Measurements from ENCODE around the gene STKLD1.

DNA sequence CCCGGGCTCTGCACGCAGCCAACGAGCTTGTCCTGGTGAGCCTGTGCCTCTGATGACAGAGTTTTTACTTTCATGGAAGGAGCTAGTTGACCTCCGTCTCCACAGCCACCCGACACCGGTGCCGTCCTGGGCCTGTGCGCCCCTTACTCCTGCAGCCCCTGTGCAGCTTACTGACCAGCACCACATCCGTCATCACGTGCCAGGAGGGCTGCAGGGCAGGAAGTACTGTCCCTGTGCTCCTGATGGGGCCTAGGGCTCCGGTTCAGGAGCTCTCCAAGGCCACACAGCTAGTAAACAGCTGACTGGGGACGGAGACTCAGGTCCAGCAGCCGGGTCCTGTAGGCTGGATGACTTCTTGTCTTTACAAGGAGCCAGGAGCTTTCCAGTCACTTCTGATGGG, 10.2 kb downstream of the STKLD1 start:
- TF ChIP-seq, protein P1, sequence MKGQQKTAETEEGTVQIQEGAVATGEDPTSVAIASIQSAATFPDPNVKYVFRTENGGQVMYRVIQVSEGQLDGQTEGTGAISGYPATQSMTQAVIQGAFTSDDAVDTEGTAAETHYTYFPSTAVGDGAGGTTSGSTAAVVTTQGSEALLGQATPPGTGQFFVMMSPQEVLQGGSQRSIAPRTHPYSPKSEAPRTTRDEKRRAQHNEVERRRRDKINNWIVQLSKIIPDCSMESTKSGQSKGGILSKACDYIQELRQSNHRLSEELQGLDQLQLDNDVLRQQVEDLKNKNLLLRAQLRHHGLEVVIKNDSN (IDR thresholded peaks at IDR 0.05), result no peak
- TF ChIP-seq, protein P2, sequence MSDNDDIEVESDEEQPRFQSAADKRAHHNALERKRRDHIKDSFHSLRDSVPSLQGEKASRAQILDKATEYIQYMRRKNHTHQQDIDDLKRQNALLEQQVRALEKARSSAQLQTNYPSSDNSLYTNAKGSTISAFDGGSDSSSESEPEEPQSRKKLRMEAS (IDR thresholded peaks at IDR 0.05), result no peak
- TF ChIP-seq NFIC (IDR thresholded peaks at IDR 0.05) (no peak), TAF1 (IDR thresholded peaks at IDR 0.05; ENCODE audit: low read depth) (no peak), EP300 (IDR thresholded peaks at IDR 0.05; ENCODE audit: borderline replicate concordance) (no peak), TEAD4 (IDR thresholded peaks at IDR 0.05) (no peak)

Data from Ishikawa (cell line).